Nephron (organoid): Measurements from ENCODE around the gene RPRD2.
"Not testable (repeated sequence)": the region's sequence is repeated elsewhere in the genome, so short reads cannot be mapped to it uniquely, and the experiment has no call there.

Source experiments
- H3K27ac Mint-ChIP-seq, 3 experiments: 2 replicates each; pipeline ENCODE4 v1.8.0; 2020; ENCODE audit warnings: mixed read lengths in 3 of 3, mild to moderate bottlenecking in 2 of 3, moderate library complexity in 1 of 3
- H3K27me3 Mint-ChIP-seq: 2 replicates; pipeline ENCODE4 v1.8.0; 2021; ENCODE audit warnings: low read depth, mild to moderate bottlenecking, moderate library complexity, mixed read lengths
- H3K36me3 Mint-ChIP-seq: 2 replicates; pipeline ENCODE4 v1.8.0; 2020; ENCODE audit warnings: low read depth, mixed read lengths
- H3K4me1 Mint-ChIP-seq: 2 replicates; pipeline ENCODE4 v1.8.0; 2020; ENCODE audit warnings: mixed read lengths
- H3K4me3 Mint-ChIP-seq, 3 experiments: 2 replicates each; pipeline ENCODE4 v1.8.0; 2020; ENCODE audit warnings: mild to moderate bottlenecking in 3 of 3, mixed read lengths in 3 of 3, moderate library complexity in 2 of 3
- H3K9me3 Mint-ChIP-seq: 2 replicates; pipeline ENCODE4 v1.8.0; 2020; ENCODE audit warnings: mixed read lengths
- CTCF ChIP-seq, 3 experiments: fragments of 200-600 bp; sonication (generic); IDR thresholded peaks; one replicate each; pipeline ENCODE4 v1.5.0; 2021; ENCODE audit warnings: antibody characterized with exemption in 3 of 3; ENCODE audit not compliant: unreplicated experiment in 3 of 3

Gene RPRD2

GRCh38 chr1:150392627-150393026 is 28.7 kb downstream of the RPRD2 start:
- Mint-ChIP-seq H3K36me3 (peaks cover 33% of the 10 kb centered on the region), H3K27me3 (no peaks in the 10 kb centered on the region), H3K9me3 (peaks cover 18% of the 10 kb centered on the region), H3K4me1 (peaks cover 6% of the 10 kb centered on the region), H3K27ac (peak overlapping the region in 1 of 3 experiments; percentile 47), H3K4me3 (no peak overlapping the region)
- TF ChIP-seq CTCF (IDR thresholded peaks at IDR 0.05; ENCODE audit: unreplicated experiment in 3 of 3): no peak

GRCh38 chr1:150395115-150395514 is 31.2 kb downstream of the RPRD2 start:
- peaks cover 24% of the 10 kb centered on the region for H3K9me3 Mint-ChIP-seq
- peaks cover 51% of the 10 kb centered on the region for H3K36me3 Mint-ChIP-seq
- not testable (repeated sequence) for H3K27ac Mint-ChIP-seq, H3K27me3 Mint-ChIP-seq, H3K4me1 Mint-ChIP-seq, H3K4me3 Mint-ChIP-seq

- Mint-ChIP-seq H3K36me3 (peaks cover 57% of the 10 kb centered on the region), H3K4me3 (no peak overlapping the region), H3K9me3 (peaks cover 26% of the 10 kb centered on the region), H3K27ac (no peak overlapping the region), H3K4me1 (no peaks in the 10 kb centered on the region), H3K27me3 (no peaks in the 10 kb centered on the region)
- no peak for TF ChIP-seq CTCF (IDR thresholded peaks at IDR 0.05; ENCODE audit: unreplicated experiment in 3 of 3)
Observed at GRCh38 chr1:150397392-150398032, 33.6 kb downstream of the RPRD2 start.

- peak overlapping the region in 1 of 3 experiments; percentile 12 for H3K27ac Mint-ChIP-seq
- peaks cover 14% of the 10 kb centered on the region for H3K4me1 Mint-ChIP-seq
- peaks cover 7% of the 10 kb centered on the region for H3K9me3 Mint-ChIP-seq
- H3K4me3 Mint-ChIP-seq: no peak overlapping the region
- H3K36me3 Mint-ChIP-seq: peaks cover 25% of the 10 kb centered on the region
- no peaks in the 10 kb centered on the region for H3K27me3 Mint-ChIP-seq
- no peak for TF ChIP-seq CTCF (IDR thresholded peaks at IDR 0.05; ENCODE audit: unreplicated experiment in 3 of 3)
Observed at GRCh38 chr1:150404465-150404864, 40.5 kb downstream of the RPRD2 start.

GRCh38 chr1:150405660-150406059 is 41.7 kb downstream of the RPRD2 start:
- Mint-ChIP-seq H3K27ac (peak overlapping the region in 2 of 3 experiments; percentile 28 to 47), H3K4me1 (peaks cover 22% of the 10 kb centered on the region), H3K4me3 (no peak overlapping the region), H3K9me3 (no peaks in the 10 kb centered on the region), H3K27me3 (no peaks in the 10 kb centered on the region), H3K36me3 (peaks cover 13% of the 10 kb centered on the region)
- no peak for TF ChIP-seq CTCF (IDR thresholded peaks at IDR 0.05; ENCODE audit: unreplicated experiment in 3 of 3)

- Mint-ChIP-seq H3K36me3 (peaks cover 12% of the 10 kb centered on the region), H3K27me3 (no peaks in the 10 kb centered on the region)
- no peak for TF ChIP-seq CTCF (IDR thresholded peaks at IDR 0.05; ENCODE audit: unreplicated experiment in 3 of 3)
Observed at GRCh38 chr1:150406483-150406882, 42.5 kb downstream of the RPRD2 start.

More at GRCh38 chr1:150406483-150406882, 42.5 kb downstream of the RPRD2 start:
- no peak overlapping the region for H3K4me3 Mint-ChIP-seq
- peak overlapping the region in 1 of 3 experiments; percentile 47 for H3K27ac Mint-ChIP-seq
- no peaks in the 10 kb centered on the region for H3K9me3 Mint-ChIP-seq
- peaks cover 22% of the 10 kb centered on the region for H3K4me1 Mint-ChIP-seq
